HG03139 (cell line): Measurements from ENCODE around the gene ALMS1.
"Not testable (repeated sequence)": the region's sequence is repeated elsewhere in the genome, so short reads cannot be mapped to it uniquely, and the experiment has no call there.

Source experiments
- ATAC-seq: cut with Tn5 transposase; IDR thresholded peaks from one replicate; pipeline ENCODE4 v1.9.1; 2021; ENCODE audit not compliant: unreplicated experiment

Gene ALMS1

GRCh38 chr2:73504850-73505249, 119.2 kb downstream of the ALMS1 start:
- ATAC-seq, result not testable (repeated sequence)

- not testable (repeated sequence) for ATAC-seq
These were observed 124.8 kb downstream of the ALMS1 start for GRCh38 chr2:73510470-73510869.

GRCh38 chr2:73516033-73516432, 130.4 kb downstream of the ALMS1 start:
- ATAC-seq, result no peak

GRCh38 chr2:73528688-73529087, 143.1 kb downstream of the ALMS1 start:
- ATAC-seq, result no peak

- ATAC-seq, result not testable (repeated sequence)
These were observed 145.1 kb downstream of the ALMS1 start for GRCh38 chr2:73530773-73531172.

- ATAC-seq, result no peak
These were observed 146.7 kb downstream of the ALMS1 start for GRCh38 chr2:73532381-73532780.

- ATAC-seq, result no peak
These were observed 150.7 kb downstream of the ALMS1 start for GRCh38 chr2:73536133-73536840.

- not testable (repeated sequence) for ATAC-seq
These were observed 175.2 kb downstream of the ALMS1 start for GRCh38 chr2:73560875-73561274.

GRCh38 chr2:73561422-73561821, 175.8 kb downstream of the ALMS1 start:
- ATAC-seq, result no peak

- no peak for ATAC-seq
These were observed 179.3 kb downstream of the ALMS1 start for GRCh38 chr2:73564986-73565385.

- ATAC-seq, result no peak
These were observed 180.7 kb downstream of the ALMS1 start for GRCh38 chr2:73566288-73566878.

- ATAC-seq, result no peak
These were observed 189.6 kb downstream of the ALMS1 start for GRCh38 chr2:73575261-73575660.

GRCh38 chr2:73582364-73582763, 196.7 kb downstream of the ALMS1 start:
- no peak for ATAC-seq

GRCh38 chr2:73588177-73588576, 202.5 kb downstream of the ALMS1 start:
- no peak for ATAC-seq

- ATAC-seq, result no peak
These were observed 208.0 kb downstream of the ALMS1 start for GRCh38 chr2:73593680-73594079.

- ATAC-seq, result no peak
These were observed 208.6 kb downstream of the ALMS1 start for GRCh38 chr2:73594251-73594650.

- no peak for ATAC-seq
These were observed 216.1 kb downstream of the ALMS1 start for GRCh38 chr2:73601780-73602179.

- not testable (repeated sequence) for ATAC-seq
These were observed 217.5 kb downstream of the ALMS1 start for GRCh38 chr2:73603099-73603588.

- ATAC-seq, result not testable (repeated sequence)
These were observed 219.0 kb downstream of the ALMS1 start for GRCh38 chr2:73604589-73604988.

GRCh38 chr2:73610111-73610510, 224.5 kb downstream of the ALMS1 start:
- no peak for ATAC-seq

- no peak for ATAC-seq
These were observed 225.6 kb downstream of the ALMS1 start for GRCh38 chr2:73611193-73611592.

- no peak for ATAC-seq
These were observed 226.2 kb downstream of the ALMS1 start for GRCh38 chr2:73611867-73612266.

GRCh38 chr2:73614105-73614504, 228.5 kb downstream of the ALMS1 start:
- no peak for ATAC-seq
